Caco-2 (cell line): ENCODE measurements around the gene LRP1B. TPM values are rescaled to one million over a fixed set of nuclear protein-coding genes. Genes with fewer than 3 reads are reported as not detected.

Experiments
- BruUV-seq: library from RNA; stranded (reverse); fragments of 400-500 nt; replicated peaks from 2 replicates; lab custom pipeline; 2021; lab: Mats Ljungman, UMichigan
- CTCF ChIA-PET: fragments of 300-600 bp; sonication (Branson Sonifier 250); formaldehyde crosslinking; loops from one replicate; lab custom pipeline; 2022; ENCODE audit warnings: antibody characterized with exemption; lab: Charles Lee
- POLR2A ChIA-PET: fragments of 300-600 bp; sonication (Branson Sonifier 250); formaldehyde crosslinking; loops from one replicate; lab custom pipeline; 2022; ENCODE audit warnings: antibody characterized with exemption; lab: Charles Lee
- DNase-seq, 2 experiments: peaks; one replicate each; pipeline versions ENCODE4 v3.0.0 to v3.0.0-alpha.2; 2020 to 2022
- H3K27me3 ChIP-seq: replicated peaks from 2 replicates; pipeline ENCODE4 v1.6.0; 2011; ENCODE audit warnings: low read length; ENCODE audit not compliant: control insufficient read depth, insufficient read depth
- H3K36me3 ChIP-seq: 2 replicates; pipeline ENCODE4 v1.5.1; 2011; ENCODE audit warnings: low read length; ENCODE audit not compliant: control insufficient read depth, insufficient read depth
- H3K4me1 ChIP-seq: fragments of 250-450 bp; sonication (Bioruptor Pico); 2 replicates; pipeline ENCODE4 v1.5.1; 2020; ENCODE audit warnings: mild to moderate bottlenecking
- H3K4me3 ChIP-seq: 2 replicates; pipeline ENCODE4 v1.5.1; 2011; ENCODE audit warnings: low read depth, mild to moderate bottlenecking, control low read depth, low read length
- H3K9me3 ChIP-seq: fragments of 250-450 bp; sonication (Bioruptor Pico); 2 replicates; pipeline ENCODE4 v1.5.1; 2020; ENCODE audit warnings: mild to moderate bottlenecking, moderate library complexity
- H3K27ac Mint-ChIP-seq: one replicate; pipeline ENCODE4 v1.8.0; 2022; ENCODE audit warnings: mixed read lengths; ENCODE audit not compliant: unreplicated experiment
- H3K27me3 Mint-ChIP-seq: one replicate; pipeline ENCODE4 v1.8.0; 2022; ENCODE audit warnings: mixed read lengths; ENCODE audit not compliant: insufficient read depth, unreplicated experiment
- H3K36me3 Mint-ChIP-seq: one replicate; pipeline ENCODE4 v1.8.0; 2022; ENCODE audit warnings: mild to moderate bottlenecking, mixed read lengths; ENCODE audit not compliant: insufficient read depth, unreplicated experiment
- H3K4me1 Mint-ChIP-seq: one replicate; pipeline ENCODE4 v1.8.0; 2022; ENCODE audit warnings: low read depth, mixed read lengths; ENCODE audit not compliant: unreplicated experiment
- H3K4me3 Mint-ChIP-seq: one replicate; pipeline ENCODE4 v1.8.0; 2022; ENCODE audit warnings: mild to moderate bottlenecking, moderate library complexity, mixed read lengths; ENCODE audit not compliant: unreplicated experiment
- H3K9me3 Mint-ChIP-seq: one replicate; pipeline ENCODE4 v1.8.0; 2022; ENCODE audit warnings: mixed read lengths; ENCODE audit not compliant: unreplicated experiment
- CTCF ChIP-seq, 2 experiments: fragments of 200-600 bp in 1 of 2; IDR thresholded peaks; 1 replicate in 1 of 2; 2 replicates in 1 of 2; pipeline versions ENCODE4 v1.5.1 to v1.8.0; 2011 to 2022; ENCODE audit warnings: antibody characterized with exemption in 1 of 2, control low read depth in 1 of 2, inconsistent platforms in 1 of 2, low read depth in 1 of 2, low read length in 1 of 2, mild to moderate bottlenecking in 1 of 2, moderate library complexity in 1 of 2; ENCODE audit not compliant: insufficient read depth in 1 of 2, severe bottlenecking in 1 of 2, unreplicated experiment in 1 of 2
- intact Hi-C: fragments of 100-400 bp; cut with micrococcal nuclease; formaldehyde crosslinking; loops from one replicate; pipeline ENCODE4 v1.10.0; 2022; ENCODE audit not compliant: unreplicated experiment
- total RNA-seq: library from RNA; stranded (reverse); gene quantifications from 2 replicates; pipeline ENCODE4 v1.2.3, GENCODE V29; 2022

The LRP1B gene
- total RNA-seq, 1 experiment from 2014 or later: not detected

DNA sequence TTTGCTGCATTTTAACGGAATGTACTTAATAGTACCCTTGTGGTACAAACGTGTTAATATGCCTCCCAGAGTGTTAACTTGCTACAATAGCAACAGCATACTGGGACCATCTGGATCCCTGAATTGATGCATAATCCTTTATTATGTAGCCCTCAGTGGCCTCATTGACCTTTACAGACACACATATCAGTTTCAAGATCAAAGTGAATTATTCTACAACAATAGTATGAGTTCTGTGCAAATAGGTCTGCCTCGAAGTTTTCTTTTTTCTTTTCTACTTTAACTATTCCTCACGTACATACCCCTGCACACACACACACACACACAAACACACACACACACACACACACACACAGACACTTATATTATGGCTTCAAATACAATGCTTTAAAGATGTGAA, 1622.1 kb downstream of the LRP1B start:
- no peak for DNase-seq
- no peak overlapping the region for H3K27ac Mint-ChIP-seq
- TF ChIP-seq CTCF (IDR thresholded peaks at IDR 0.05; ENCODE audit: insufficient read depth in 1 of 2, low read depth in 1 of 2, low read length in 1 of 2, severe bottlenecking in 1 of 2, unreplicated experiment in 1 of 2): no peak
- H3K9me3 ChIP-seq: no peaks in the 10 kb centered on the region
- no peaks in the 10 kb centered on the region for H3K9me3 Mint-ChIP-seq
- no peaks in the 10 kb centered on the region for H3K36me3 ChIP-seq
- intact Hi-C loops: no loop called here
- H3K4me3 Mint-ChIP-seq: no peak overlapping the region
- H3K27me3 Mint-ChIP-seq: peaks cover 3% of the 10 kb centered on the region
- H3K4me3 ChIP-seq: no peak overlapping the region
- H3K27me3 ChIP-seq: no peaks in the 10 kb centered on the region
- BruUV-seq: no TSS peak
- no peaks in the 10 kb centered on the region for H3K4me1 ChIP-seq
- ChIA-PET POLR2A (no interaction called here), CTCF (no interaction called here)
- H3K36me3 Mint-ChIP-seq: no peaks in the 10 kb centered on the region
- no peaks in the 10 kb centered on the region for H3K4me1 Mint-ChIP-seq

- no peaks in the 10 kb centered on the region for H3K9me3 Mint-ChIP-seq
- no peak overlapping the region for H3K4me3 Mint-ChIP-seq
- POLR2A ChIA-PET: no interaction called here
- DNase-seq: no peak
- Histone ChIP-seq H3K36me3 (no peaks in the 10 kb centered on the region), H3K4me1 (no peaks in the 10 kb centered on the region), H3K4me3 (no peak overlapping the region), H3K9me3 (no peaks in the 10 kb centered on the region), H3K27me3 (no peaks in the 10 kb centered on the region)
- no peak for TF ChIP-seq CTCF (IDR thresholded peaks at IDR 0.05; ENCODE audit: insufficient read depth in 1 of 2, low read depth in 1 of 2, low read length in 1 of 2, severe bottlenecking in 1 of 2, unreplicated experiment in 1 of 2)
- no peaks in the 10 kb centered on the region for H3K36me3 Mint-ChIP-seq
- no peaks in the 10 kb centered on the region for H3K4me1 Mint-ChIP-seq
- no TSS peak for BruUV-seq
- CTCF ChIA-PET: no interaction called here
- H3K27me3 Mint-ChIP-seq: no peaks in the 10 kb centered on the region
- intact Hi-C loops: no loop called here
- H3K27ac Mint-ChIP-seq: no peak overlapping the region
These were observed 1624.2 kb downstream of the LRP1B start for GRCh38 chr2:140506606-140507005.

GRCh38 chr2:140504601-140505000, 1626.2 kb downstream of the LRP1B start:
- ChIA-PET POLR2A (no interaction called here), CTCF (no interaction called here)
- DNase-seq: no peak
- H3K4me1 ChIP-seq: no peaks in the 10 kb centered on the region
- no TSS peak for BruUV-seq
- no peak overlapping the region for H3K4me3 ChIP-seq
- no peaks in the 10 kb centered on the region for H3K36me3 ChIP-seq
- no peaks in the 10 kb centered on the region for H3K27me3 ChIP-seq
- H3K36me3 Mint-ChIP-seq: no peaks in the 10 kb centered on the region
- H3K4me3 Mint-ChIP-seq: no peak overlapping the region
- no peaks in the 10 kb centered on the region for H3K4me1 Mint-ChIP-seq
- H3K27me3 Mint-ChIP-seq: peaks cover 3% of the 10 kb centered on the region
- no peaks in the 10 kb centered on the region for H3K9me3 ChIP-seq
- intact Hi-C loops: no loop called here
- no peak for TF ChIP-seq CTCF (IDR thresholded peaks at IDR 0.05; ENCODE audit: insufficient read depth in 1 of 2, low read depth in 1 of 2, low read length in 1 of 2, severe bottlenecking in 1 of 2, unreplicated experiment in 1 of 2)
- H3K9me3 Mint-ChIP-seq: no peaks in the 10 kb centered on the region
- H3K27ac Mint-ChIP-seq: no peak overlapping the region
